HG02943 (cell line): ENCODE data around the gene CHMP6.

Experiments used
- ATAC-seq: cut with Tn5 transposase; IDR thresholded peaks from one replicate; pipeline ENCODE4 v1.9.1; 2021; ENCODE audit warnings: mild to moderate bottlenecking, low read depth, moderate library complexity; ENCODE audit not compliant: unreplicated experiment

CHMP6 gene

DNA sequence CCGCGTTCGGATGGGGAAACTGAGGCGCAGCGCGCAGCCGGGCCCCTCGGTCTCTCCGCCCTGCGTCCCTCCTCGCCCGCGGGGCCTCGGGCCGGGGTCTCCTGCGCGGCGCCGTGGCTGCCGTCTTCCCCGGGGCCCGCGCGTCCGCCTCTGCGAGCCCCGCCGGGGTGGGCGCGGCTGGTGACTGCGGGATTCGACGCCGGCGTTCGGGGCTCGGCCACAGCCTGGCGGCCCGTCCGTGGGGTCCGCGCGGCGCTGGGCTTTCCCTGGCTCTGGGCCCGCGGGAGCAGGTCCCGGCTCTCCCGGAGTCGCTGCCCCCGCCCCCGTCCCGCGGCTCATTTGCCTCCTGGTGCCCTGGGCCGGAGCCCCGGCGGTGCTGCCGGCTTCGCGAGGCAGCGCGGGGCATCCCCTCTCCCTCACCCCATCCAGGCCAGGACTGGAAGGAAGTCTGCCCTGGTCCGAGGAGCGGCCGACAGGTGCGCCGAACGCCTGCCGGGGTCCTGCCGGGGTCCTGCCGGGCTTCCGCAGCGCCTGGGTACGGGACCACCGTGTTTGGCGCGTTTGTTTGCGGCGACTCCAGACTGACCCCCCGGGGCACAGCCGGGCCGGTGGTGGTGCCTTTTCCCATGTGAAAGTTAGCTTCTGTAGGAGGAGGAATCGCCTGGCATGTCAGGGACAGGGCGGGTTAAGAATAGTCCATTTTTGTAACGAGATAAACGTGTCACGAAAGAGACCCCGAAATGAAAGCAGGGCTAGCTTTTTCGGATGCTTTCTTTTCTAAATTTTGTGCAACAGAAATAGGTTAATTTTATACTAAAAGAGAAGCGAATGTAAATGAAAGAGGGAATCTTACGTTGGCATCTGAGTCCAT lies 671 bp downstream of the CHMP6 start:
- no peak for ATAC-seq

DNA sequence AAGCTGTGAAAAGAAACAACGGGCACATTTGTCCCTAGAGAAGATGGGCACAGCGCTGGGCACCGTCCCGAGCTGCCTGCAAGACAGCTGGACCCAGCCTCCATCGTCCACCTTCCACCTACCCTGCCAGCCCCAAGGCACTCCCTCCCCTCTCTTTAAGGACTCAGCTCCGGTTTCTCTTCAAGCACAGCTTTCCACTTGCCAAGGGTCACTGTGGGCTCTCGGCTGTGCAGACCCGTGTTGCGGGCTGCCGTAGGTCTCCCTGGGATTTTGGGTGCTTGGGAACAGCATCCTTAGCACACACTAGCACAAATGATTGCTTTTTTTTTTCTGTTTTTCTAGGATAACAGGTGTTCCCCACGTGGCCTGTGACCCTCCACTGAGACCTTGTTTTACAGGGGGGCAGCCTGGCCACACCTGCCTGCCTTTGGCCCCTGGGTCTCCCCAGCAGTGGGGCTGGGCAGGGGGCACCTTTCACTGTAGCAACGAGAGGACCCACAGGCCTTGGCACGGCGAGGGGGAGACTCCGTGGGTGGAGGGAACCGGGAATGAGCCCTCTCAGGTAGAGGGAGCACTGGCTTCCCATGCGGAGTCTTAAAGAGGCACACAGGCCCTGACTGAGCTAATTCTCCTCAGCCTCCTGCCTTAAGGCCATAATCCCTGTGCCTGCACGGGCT lies 1.4 kb downstream of the CHMP6 start:
- no peak for ATAC-seq

DNA sequence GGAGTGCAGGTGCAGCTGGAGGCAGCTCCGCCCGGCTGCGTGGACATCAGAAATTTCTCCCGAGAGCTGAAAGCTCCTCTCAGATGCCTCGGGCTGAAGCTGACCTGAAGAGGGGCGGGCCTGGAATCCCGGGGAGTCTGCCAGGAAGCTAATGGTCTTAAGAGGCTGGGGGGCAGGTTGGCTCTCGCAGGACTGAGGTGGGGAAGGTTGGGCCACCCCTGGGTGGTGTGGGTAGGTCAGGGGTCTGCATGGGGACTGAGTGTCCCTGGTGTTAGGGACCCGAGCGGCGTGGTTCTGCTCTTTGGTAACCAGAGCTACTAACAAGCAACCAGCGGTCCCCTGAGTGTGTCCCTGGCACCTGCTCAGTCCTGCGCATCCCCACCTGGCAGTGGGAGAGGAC lies 3.5 kb downstream of the CHMP6 start:
- no peak for ATAC-seq

DNA sequence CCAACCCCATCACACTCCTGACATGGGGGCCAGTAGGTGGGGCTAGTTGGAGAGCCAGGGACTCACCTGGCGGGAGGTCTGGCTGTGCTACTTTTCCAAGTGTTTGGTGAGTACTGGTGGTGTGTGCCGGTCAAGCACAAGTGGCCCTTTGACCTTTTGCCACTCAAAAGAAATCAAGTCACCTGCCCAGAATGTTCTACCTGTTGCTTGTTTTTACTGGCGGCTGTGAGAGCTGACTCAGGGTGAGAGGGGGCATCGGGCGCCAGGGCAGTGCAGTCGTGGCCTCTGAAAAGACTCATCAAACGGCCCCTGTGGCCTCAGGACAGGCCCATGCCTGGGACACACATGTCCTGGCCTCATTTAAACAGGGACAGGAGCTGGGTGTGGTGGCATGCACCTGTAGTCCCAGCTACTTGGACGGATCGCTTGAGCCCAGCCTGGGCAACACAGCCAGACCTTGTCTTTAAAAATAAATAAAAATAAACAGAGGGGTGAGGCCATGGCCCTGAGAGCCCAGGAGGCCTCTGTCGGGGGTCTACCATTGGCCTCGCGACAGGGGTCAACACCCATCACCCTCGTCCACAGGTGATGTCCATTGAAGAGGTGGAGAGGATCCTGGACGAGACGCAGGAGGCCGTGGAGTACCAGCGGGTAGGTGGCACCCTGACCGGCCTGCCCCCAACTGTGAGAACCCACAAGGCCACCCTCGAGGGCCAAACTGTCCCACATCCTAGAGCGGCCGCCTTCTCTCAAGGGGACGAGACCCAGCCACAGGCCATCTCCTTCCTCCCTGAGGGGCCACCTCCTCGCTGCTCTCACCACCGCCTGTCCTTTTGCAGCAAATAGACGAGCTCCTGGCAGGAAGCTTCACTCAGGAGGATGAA lies 5.0 kb downstream of the CHMP6 start:
- ATAC-seq: no peak

DNA sequence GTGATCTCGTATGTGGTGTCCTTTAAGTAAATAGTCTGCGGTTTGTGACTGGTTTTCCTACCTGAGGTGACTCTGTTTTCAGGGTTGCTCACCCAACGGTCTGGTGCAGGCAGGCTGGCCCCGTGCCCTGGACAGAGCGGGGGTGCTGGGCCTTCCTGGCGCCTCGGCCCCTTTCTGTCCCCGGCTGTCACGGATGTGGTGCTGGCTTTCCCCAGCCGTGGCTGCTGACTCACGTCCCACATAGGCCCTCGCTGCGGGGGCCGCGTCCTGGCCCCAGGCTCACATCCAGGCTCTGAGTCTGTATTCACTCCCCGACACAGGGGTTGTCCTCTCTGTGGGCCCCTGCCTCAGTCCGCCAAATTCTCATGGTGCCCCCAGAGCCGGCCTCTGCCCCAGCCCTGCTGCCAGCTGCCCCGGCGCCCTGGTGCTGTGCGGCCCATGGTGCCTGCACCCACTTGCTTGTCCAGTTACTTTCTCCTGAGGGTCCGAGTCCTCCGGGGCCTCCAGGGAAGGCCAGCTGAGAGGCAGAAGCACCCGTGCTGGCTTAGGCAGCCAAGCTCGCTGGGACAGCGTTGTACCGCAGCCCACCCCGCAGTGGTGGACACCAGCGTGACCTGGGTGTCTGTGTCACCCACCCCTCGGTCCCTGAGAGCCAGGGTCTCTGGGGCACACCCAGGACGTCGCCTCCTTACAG lies 5.9 kb downstream of the CHMP6 start:
- no peak for ATAC-seq

DNA sequence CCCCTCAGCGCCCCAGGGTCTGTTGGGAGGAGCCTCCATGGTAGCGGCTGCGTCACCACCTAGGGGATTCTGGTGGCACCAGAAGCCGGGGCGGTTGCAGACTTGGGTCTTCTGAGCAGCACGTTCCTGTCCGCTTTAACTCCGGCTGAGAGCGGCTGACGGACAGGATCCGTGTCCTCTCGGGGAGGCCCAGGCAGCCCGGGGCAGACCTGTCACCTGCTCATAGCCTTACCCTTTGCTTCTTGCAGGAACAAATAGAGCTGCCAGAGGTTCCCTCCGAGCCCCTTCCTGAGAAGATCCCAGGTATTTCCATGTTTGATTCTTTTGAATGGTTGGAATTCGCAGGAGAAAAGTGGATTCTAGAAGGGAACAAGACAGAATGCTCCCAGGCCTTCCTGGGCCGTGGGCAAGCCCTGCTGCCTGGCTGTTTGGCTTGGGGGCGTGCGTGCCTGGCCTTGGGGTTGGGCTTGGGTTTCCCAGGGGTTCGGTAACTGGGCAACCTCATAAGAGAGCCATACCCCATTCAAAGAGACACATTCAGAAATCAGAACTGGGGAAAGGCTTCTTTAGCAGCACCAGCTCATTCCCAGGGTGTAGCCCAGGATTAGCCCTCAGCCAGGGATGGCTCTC lies 6.6 kb downstream of the CHMP6 start:
- ATAC-seq: no peak

DNA sequence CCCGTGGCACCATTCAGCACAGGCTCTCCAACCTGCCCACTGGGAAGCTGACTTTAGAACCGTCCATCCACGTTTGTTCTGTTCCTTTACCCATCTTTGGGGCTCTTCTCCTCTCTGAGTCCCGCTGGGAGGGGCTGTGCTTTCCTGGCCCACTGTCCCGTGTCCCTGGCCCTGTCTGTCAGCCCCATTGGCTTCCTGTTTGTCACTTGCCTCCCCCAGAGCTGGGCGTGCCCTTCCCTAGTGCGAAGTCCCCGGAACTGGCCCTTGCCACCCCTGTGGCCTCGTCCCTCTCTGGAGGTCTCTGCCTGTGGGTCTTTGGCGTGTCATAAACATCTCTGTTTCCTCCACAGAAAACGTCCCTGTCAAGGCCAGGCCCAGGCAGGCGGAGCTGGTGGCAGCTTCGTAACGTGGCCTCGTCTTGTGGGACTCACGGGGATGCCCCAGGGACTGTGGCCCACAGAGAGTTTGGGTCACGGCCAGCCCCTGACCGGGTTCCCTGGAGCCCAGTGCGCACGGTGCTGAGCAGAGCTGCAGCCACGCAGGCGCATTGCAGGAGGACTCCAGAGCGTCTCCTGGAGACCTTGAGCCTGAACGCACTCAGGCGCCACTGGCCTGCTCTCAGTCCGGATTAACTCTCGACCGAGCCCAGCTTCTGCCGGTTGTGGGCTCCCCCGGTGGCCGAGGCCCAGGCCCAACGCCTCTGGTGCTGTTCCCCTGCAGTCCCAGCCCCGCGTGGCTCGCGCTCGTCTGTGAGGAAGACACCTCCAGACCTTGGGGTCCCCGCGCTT lies 7.3 kb downstream of the CHMP6 start:
- no peak for ATAC-seq

DNA sequence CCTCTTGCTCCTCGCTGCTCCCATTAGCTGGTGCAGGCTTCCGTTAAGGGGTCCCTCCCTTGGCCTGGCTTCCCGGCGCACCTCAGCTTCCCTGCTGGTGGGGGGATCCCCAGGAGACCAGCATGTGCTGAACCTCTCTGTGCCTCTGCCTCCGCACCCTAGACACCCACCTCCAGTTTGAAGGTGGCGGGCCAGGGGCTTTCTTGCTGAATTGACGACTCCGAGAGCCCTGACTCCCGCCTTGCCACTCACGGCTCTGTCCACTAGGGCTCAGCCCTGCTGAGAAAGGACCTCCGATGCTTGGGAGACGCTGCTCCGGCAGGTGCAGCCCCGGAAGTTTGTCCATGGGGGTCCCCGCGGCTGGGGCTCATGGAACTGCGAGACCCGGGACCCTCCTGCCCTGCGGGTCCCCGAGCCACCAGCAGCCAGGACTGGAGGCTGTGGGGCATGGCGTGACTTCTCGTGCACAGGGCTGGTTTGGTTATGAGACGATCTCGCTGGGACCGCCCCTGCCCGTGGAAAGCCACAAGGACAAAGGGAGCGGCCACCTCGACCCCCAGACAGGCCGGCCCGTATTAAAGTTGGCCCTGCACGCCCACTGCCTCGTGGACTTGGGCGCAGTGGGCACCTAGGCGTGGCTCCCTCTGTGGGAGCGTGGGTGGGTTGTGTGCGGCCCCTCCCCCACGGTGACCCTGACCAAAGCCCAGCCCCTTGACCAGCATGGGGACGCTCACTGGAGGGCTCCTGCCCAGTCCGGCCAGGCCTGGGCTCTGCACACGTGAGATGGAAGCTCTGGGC lies 8.1 kb downstream of the CHMP6 start:
- no peak for ATAC-seq

DNA sequence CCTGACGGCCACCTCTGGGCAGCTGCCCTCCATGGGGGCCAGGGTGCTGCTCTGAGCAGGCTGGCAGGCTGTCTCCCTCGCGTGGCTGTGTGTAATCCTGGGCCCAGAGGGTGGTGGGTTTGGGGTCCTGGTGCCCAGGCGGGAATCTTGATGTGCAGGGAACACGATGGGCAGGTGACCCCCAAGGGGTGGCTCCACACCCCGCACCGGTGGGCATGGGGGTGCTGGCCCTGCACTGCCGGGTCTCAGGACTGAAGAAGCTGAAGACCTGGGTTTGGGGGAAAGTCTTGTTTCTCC lies 8.6 kb downstream of the CHMP6 start:
- no peak for ATAC-seq

DNA sequence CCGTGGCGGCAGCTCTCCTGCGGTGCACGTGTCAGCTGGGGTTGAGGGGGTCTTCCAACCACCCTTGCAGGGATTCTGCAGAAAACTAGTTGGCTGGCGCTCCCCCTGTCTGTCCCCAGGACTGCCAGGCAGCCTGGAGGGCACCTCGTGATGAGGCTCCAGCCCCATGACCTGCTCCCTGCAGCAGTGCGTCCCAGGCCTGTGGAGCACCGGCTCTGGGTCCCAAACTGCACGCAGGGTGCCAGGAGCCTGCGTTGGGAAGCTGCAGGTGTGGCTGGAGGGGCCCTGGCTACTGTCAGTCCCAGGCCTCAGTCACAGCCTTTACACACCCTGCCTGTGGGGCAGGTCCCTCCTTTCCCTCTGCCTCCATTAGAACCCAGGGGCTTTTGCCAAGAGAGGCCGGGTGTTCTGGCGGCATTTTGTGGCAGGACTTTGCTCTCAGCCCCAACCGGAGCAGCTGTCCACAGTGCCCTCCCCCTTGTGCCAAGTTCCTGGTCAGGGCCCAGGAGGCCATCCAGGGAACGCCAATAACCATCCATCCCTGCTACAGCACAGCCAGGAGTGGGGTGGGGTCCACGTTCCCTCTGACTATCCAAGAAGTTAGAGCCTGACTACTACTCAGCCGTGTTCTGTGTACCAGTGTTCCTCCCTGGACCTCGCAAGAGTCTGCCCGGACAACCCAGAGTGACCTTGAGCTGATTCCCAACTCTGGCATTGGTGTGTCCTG lies 9.2 kb downstream of the CHMP6 start:
- no peak for ATAC-seq

DNA sequence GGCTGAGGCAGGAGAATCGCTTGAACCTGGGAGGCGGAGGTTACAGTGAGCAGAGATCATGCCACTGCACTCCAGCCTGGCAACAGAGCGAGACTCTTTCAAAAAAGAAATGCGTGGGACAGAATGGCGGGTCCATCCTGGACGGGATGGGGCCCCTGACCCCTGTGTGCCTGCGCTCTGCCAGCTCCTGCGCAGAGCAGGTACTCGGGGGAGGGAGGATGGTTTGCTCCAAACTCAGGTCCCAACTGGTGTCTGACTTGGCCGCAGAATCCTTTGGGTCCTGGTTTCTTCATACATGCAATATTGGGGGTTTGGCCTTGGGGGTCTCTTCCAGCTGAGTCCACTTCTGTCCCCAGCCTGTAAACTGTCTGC lies 10.4 kb downstream of the CHMP6 start:
- no peak for ATAC-seq

DNA sequence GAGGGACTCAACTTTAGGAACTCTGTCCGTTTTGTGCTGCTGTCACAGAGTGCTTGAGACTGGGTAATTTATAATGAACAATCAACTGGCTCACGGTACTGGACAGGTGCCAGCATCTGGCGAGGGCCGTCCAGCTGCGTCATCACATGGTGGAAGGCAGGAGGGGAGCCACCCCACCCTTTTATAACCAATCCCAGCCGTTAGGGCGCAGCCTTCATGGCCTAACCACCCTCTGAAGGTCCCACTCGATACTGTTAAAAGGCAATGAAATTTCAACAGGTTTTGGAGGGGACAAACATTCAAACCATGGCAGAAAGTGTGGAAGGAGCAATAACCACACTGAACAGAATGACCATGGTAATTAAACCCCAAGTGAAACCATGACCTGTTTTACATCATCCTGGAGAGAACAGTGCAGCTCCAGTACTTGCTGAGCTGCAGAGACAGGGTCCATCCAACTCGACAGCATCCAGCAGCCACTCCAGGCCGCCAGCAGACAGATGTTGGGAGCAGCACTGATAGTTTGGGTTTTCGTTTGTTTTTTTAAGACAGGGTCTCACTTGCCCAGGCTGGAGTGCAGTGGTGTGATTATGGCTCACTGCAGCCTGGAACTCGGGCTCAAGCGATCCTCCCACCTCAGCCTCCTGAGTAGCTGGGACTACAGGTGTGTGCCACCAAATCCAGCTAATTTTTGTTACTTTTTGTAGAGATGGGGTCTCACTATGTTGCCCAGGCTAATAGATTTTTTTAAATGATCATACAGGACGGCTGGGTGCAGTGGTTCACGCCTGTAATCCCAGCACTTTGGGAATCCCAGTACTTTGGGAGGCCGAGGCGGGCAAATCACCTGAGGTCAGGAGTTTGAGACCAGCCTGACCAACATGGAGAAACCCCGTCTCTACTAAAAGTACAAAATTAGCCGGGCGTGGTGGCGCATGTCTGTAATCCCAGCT lies 11.0 kb downstream of the CHMP6 start:
- no peak for ATAC-seq

DNA sequence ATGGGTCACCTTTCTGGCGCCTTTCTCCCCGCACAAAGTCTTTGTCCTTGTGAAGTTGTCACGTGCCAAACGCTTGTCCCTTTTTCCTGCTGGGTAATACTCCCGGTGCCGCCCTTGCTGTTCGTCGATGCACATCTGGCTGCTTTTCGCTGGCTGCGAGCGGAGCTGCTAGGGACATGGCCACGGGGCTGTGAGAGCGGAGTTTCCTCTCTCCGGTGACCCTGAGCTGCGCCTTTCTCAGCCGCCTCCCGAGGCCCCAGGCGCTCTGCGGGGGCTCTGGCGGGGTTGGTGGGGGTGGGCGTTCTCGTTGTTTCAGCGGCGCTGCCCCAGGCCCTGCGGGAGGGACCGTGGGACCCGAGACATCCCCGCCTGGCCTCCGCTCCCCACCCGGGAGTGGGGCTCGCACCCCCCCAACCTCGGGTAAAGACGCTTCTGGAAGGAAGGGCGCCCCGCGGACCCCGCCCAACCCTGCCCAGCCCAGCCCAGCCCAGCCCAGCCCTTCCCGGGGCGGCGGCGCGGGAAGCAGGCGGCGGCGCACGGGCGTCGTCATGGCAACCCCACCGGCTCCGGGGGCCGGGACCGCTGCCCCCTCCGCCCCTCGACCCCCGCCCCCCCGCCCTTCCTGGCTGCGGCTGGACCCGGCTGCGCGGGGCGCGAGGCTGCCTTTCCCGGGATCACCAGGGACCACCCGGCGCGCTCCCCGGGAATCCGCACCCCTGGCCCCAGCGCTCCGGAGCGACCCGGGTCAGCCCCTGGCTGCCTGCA lies 12.3 kb downstream of the CHMP6 start:
- ATAC-seq: no peak

DNA sequence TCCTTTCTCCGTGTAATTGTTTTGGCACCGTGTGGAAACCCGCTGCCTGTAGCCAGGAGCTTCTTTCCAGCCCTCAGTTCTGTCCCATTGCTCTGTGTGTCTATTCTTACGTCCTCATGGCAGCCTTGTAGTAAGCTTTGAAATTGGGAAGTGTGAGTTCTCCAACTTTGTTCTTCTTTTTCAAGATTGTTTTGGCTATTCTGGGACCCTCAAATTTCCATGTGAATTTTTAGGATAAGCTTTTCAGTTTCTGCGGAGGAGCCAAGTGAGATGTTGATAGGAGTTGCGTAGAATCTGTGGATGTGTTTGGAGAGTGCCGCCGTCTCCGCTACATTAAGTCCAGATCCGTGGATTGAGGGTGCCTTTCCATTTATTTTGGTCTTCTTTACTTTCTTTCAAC lies 15.2 kb downstream of the CHMP6 start:
- ATAC-seq: no peak

DNA sequence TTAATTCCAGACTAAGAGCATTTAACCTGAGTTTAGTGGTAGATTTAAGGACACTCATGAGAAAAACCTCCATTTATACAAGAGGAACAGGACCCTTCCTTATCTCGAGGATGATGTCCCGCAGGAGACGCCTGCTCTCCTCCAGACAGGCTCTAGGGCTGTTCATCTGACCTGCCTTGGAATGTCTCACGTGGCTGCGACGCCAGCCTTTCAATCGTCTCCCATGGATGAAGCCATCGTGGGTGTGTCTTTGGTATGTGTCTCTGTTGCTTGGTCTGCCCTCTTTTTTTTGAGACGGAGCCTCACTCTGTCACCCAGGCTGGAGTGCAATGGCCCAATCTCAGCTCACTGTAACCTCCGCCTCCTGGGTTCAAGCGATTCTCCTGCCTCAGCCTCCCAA lies 16.5 kb downstream of the CHMP6 start:
- no peak for ATAC-seq

DNA sequence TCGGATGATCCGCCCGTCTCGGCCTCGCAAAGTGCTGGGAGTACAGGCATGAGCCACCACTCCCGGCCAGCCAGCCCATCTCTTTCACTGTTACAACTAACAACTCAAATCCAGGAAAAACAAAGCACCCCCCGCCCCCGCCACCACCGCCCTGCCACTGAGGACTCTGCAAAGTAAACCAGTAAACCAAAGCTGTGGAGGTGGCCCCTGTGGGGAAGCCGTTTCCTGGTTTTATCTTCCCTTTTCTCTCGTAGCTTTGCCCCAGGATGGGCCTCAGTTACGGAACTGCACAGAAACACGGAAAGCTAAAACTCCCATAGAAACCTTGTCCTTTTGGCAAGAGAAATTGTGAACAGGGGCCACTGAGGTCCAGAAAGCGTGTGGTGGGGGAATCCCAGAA lies 17.5 kb downstream of the CHMP6 start:
- ATAC-seq: no peak
